ENCODE data around the gene ZNF654. TPM values are rescaled to one million over a fixed set of nuclear protein-coding genes. Genes with fewer than 3 reads are reported as not detected.

The ZNF654 gene
- total RNA-seq, 2 donors from 2014 or later: 7.3 to 10.6 TPM

GRCh38 chr3:88041005-88041404 lies 18.1 kb upstream of the ZNF654 start:
- Histone ChIP-seq H3K4me3 (ENCODE audit: low read length) (no peak overlapping the region), H3K9me3 (ENCODE audit: control insufficient read depth, low read length) (no peaks in the 10 kb centered on the region), H3K9ac (ENCODE audit: extremely low read depth, low read length, poor library complexity, severe bottlenecking) (no peak overlapping the region), H3K27me3 (ENCODE audit: control insufficient read depth, insufficient read depth, low read length, poor library complexity, severe bottlenecking) (no peaks in the 10 kb centered on the region), H3K4me1 (ENCODE audit: control insufficient read depth, insufficient read depth, low read length) (no peaks in the 10 kb centered on the region), H3K36me3 (ENCODE audit: control insufficient read depth, insufficient read depth, low read length) (no peaks in the 10 kb centered on the region), H3K27ac (ENCODE audit: low read depth, low read length) (no peak overlapping the region)
- H3K27me3 Mint-ChIP-seq (ENCODE audit: insufficient read depth): no peaks in the 10 kb centered on the region
- peak; percentile 55 for DNase-seq
- H3K4me3 Mint-ChIP-seq: no peak overlapping the region
- H3K4me1 Mint-ChIP-seq: peaks cover 5% of the 10 kb centered on the region
- WGBS, 2 experiments (ENCODE audit: insufficient coverage in 1 of 2, insufficient read length in 1 of 2): 96 to 100% methylated on average over 3 of the region's 3 CpGs
- no peaks in the 10 kb centered on the region for H3K36me3 Mint-ChIP-seq (ENCODE audit: low read depth)
- H3K27ac Mint-ChIP-seq: no peak overlapping the region
- peak; percentile 62 for TF ChIP-seq CTCF (conservative IDR thresholded peaks at IDR 0.05)
- no peaks in the 10 kb centered on the region for H3K9me3 Mint-ChIP-seq

- no peaks in the 10 kb centered on the region for H3K36me3 ChIP-seq (ENCODE audit: control insufficient read depth, insufficient read depth, low read length)
- H3K9ac ChIP-seq (ENCODE audit: extremely low read depth, low read length, poor library complexity, severe bottlenecking): no peak overlapping the region
- no peaks in the 10 kb centered on the region for H3K9me3 ChIP-seq (ENCODE audit: control insufficient read depth, low read length)
- H3K27ac ChIP-seq (ENCODE audit: low read depth, low read length): no peak overlapping the region
- Mint-ChIP-seq H3K27ac (no peak overlapping the region), H3K27me3 (ENCODE audit: insufficient read depth) (no peaks in the 10 kb centered on the region), H3K4me3 (no peak overlapping the region), H3K9me3 (no peaks in the 10 kb centered on the region), H3K4me1 (no peaks in the 10 kb centered on the region), H3K36me3 (ENCODE audit: low read depth) (no peaks in the 10 kb centered on the region)
- DNase-seq: no peak
- no peak for TF ChIP-seq CTCF (conservative IDR thresholded peaks at IDR 0.05)
- no peaks in the 10 kb centered on the region for H3K4me1 ChIP-seq (ENCODE audit: control insufficient read depth, insufficient read depth, low read length)
- no peaks in the 10 kb centered on the region for H3K27me3 ChIP-seq (ENCODE audit: control insufficient read depth, insufficient read depth, low read length, poor library complexity, severe bottlenecking)
- no peak overlapping the region for H3K4me3 ChIP-seq (ENCODE audit: low read length)
- 86% methylated on average over 1 of the region's 1 CpG; no CpG with 5 or more reads in 1 of the 2 experiments for WGBS, 2 experiments (ENCODE audit: insufficient coverage in 1 of 2, insufficient read length in 1 of 2)
Measured at GRCh38 chr3:88044411-88044810, 14.6 kb upstream of the ZNF654 start.

- no peak for DNase-seq
- no peak overlapping the region for H3K4me3 ChIP-seq (ENCODE audit: low read length)
- H3K9me3 ChIP-seq (ENCODE audit: control insufficient read depth, low read length): no peaks in the 10 kb centered on the region
- Mint-ChIP-seq H3K27ac (no peak overlapping the region), H3K4me3 (no peak overlapping the region), H3K4me1 (no peaks in the 10 kb centered on the region), H3K9me3 (peaks cover 6% of the 10 kb centered on the region), H3K27me3 (ENCODE audit: insufficient read depth) (no peaks in the 10 kb centered on the region), H3K36me3 (ENCODE audit: low read depth) (no peaks in the 10 kb centered on the region)
- TF ChIP-seq CTCF (conservative IDR thresholded peaks at IDR 0.05): no peak
- no peaks in the 10 kb centered on the region for H3K27me3 ChIP-seq (ENCODE audit: control insufficient read depth, insufficient read depth, low read length, poor library complexity, severe bottlenecking)
- H3K9ac ChIP-seq (ENCODE audit: extremely low read depth, low read length, poor library complexity, severe bottlenecking): no peak overlapping the region
- 87 to 89% methylated on average over 4 of the region's 5 CpGs for WGBS, 2 experiments (ENCODE audit: insufficient coverage in 1 of 2, insufficient read length in 1 of 2)
- H3K36me3 ChIP-seq (ENCODE audit: control insufficient read depth, insufficient read depth, low read length): no peaks in the 10 kb centered on the region
- no peaks in the 10 kb centered on the region for H3K4me1 ChIP-seq (ENCODE audit: control insufficient read depth, insufficient read depth, low read length)
- no peak overlapping the region for H3K27ac ChIP-seq (ENCODE audit: low read depth, low read length)
Measured at GRCh38 chr3:88046766-88047165, 12.3 kb upstream of the ZNF654 start.
